SK-N-SH (cell line): Measurements from ENCODE around the gene PTPRC.

Experiments used
- CHD2 ChIP-seq: fragments of 150-350 bp; IDR thresholded peaks from 2 replicates; pipeline ENCODE4 v1.6.1; 2018; ENCODE audit warnings: low read length; ENCODE audit not compliant: partially characterized antibody
- ELF1 ChIP-seq: IDR thresholded peaks from 2 replicates; pipeline ENCODE4 v1.4.0; 2012
- EZH2phosphoT487 ChIP-seq: fragments of 200-600 bp; sonication (generic); IDR thresholded peaks from 2 replicates; pipeline ENCODE4 v1.6.1; 2017; ENCODE audit warnings: low read depth, mixed run types, mild to moderate bottlenecking, antibody characterized with exemption, moderate library complexity, borderline replicate concordance
- GABPA ChIP-seq: IDR thresholded peaks from 2 replicates; pipeline ENCODE4 v1.4.0; 2012; ENCODE audit warnings: low read depth, mild to moderate bottlenecking
- POLR2AphosphoS5 ChIP-seq: IDR thresholded peaks from 2 replicates; pipeline ENCODE4 v1.6.1; 2012; ENCODE audit warnings: low read depth, low read length
- RAD21 ChIP-seq: IDR thresholded peaks from 2 replicates; pipeline ENCODE4 v1.6.1; 2012; ENCODE audit warnings: mild to moderate bottlenecking, low read length
- RCOR1 ChIP-seq: fragments of 150-350 bp; IDR thresholded peaks from 2 replicates; pipeline ENCODE4 v1.6.1; 2017; ENCODE audit warnings: antibody characterized with exemption, low read length
- SIN3A ChIP-seq: IDR thresholded peaks from 2 replicates; pipeline ENCODE4 v1.6.1; 2012; ENCODE audit warnings: low read depth, mild to moderate bottlenecking, low read length, moderate library complexity, borderline replicate concordance
- TAF1 ChIP-seq: IDR thresholded peaks from 2 replicates; pipeline ENCODE4 v1.6.1; 2012; ENCODE audit warnings: low read depth, mild to moderate bottlenecking, low read length, moderate library complexity, borderline replicate concordance
- TCF12 ChIP-seq: IDR thresholded peaks from 2 replicates; pipeline ENCODE4 v1.4.0; 2012
- TEAD4 ChIP-seq: IDR thresholded peaks from 2 replicates; pipeline ENCODE4 v1.4.0; 2012; ENCODE audit warnings: mild to moderate bottlenecking, borderline replicate concordance; ENCODE audit not compliant: insufficient read depth
- TF ChIP-seq, protein P1 (sequence below): fragments of 200-600 bp; sonication (generic); IDR thresholded peaks from 2 replicates; pipeline ENCODE4 v1.6.1; 2017; ENCODE audit warnings: antibody characterized with exemption, mild to moderate bottlenecking, moderate library complexity

DNA sequence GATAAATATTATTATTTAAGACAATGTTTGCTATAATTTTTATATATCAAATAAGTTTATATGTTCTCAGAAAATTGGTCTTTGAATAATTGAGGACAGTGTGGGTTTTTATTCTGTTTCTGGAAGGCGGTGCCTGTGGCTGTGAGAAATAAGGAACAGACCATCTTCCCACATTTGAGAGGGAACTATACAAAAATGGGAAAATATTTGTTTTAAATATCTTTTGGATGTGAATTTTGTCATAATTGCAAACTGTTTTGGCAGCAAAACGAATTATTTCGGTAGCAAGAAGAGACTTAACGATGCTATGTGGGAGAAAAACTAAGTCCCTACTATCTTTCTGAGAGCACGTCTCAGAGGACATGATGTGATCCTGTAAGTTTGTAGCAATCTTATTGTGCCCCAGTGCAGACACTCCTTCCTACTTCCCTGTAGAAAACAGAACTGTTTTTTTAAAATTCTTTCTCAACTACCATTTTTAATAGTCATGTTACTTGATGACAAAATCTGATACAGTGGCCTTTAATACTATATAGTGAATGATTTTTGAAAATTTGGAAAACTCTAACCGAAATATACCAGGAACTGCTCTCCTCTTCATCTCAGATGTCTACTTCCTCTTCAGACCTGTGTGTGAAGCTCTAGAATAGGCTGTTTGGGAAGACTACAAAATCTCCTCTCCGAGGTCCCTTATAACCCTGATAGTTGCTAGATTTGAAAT lies 25.4 kb downstream of the PTPRC start:
- TF ChIP-seq POLR2AphosphoS5 (no peak), TEAD4 (no peak), EZH2phosphoT487 (no peak), RCOR1 (no peak), CHD2 (no peak), ELF1 (no peak), SIN3A (no peak), RAD21 (no peak), TAF1 (no peak), TCF12 (no peak), GABPA (no peak)
- TF ChIP-seq, protein P1, sequence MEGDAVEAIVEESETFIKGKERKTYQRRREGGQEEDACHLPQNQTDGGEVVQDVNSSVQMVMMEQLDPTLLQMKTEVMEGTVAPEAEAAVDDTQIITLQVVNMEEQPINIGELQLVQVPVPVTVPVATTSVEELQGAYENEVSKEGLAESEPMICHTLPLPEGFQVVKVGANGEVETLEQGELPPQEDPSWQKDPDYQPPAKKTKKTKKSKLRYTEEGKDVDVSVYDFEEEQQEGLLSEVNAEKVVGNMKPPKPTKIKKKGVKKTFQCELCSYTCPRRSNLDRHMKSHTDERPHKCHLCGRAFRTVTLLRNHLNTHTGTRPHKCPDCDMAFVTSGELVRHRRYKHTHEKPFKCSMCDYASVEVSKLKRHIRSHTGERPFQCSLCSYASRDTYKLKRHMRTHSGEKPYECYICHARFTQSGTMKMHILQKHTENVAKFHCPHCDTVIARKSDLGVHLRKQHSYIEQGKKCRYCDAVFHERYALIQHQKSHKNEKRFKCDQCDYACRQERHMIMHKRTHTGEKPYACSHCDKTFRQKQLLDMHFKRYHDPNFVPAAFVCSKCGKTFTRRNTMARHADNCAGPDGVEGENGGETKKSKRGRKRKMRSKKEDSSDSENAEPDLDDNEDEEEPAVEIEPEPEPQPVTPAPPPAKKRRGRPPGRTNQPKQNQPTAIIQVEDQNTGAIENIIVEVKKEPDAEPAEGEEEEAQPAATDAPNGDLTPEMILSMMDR, result no peak
